Glomerular endothelial cell (primary cell): ENCODE results near the gene BANF1. TPM values are rescaled to one million over a fixed set of nuclear protein-coding genes. Genes with fewer than 3 reads are reported as not detected.

Experiments
- total RNA-seq: library from RNA; depleted of rRNA; stranded (reverse); fragments of >200 nt; gene quantifications from 2 replicates; pipeline ENCODE4 v1.2.3, GENCODE V29; 2015

Gene BANF1
- total RNA-seq, 1 donor from 2014 or later, result 90.4 TPM

Other genes with a start within 250 kb of the BANF1 start
- gene AP5B1, start 221.5 kb upstream of the BANF1 start, total RNA-seq, result 15.8 and 18.8 TPM in 2 replicates
- gene OVOL1, start 215.4 kb upstream of the BANF1 start, total RNA-seq, result not detected in 2 replicates
- gene SNX32, start 168.5 kb upstream of the BANF1 start, total RNA-seq, result 0.63 TPM in 1 of 2 replicates, not detected in the other
- 2,090 and 2,212 TPM in 2 replicates for gene CFL1, start 144.3 kb upstream of the BANF1 start, total RNA-seq
- 50.4 and 63.4 TPM in 2 replicates for gene MUS81, start 142.1 kb upstream of the BANF1 start, total RNA-seq
- gene EFEMP2, start 129.7 kb upstream of the BANF1 start, total RNA-seq, result 81.9 TPM in 2 replicates
- 0.35 TPM in 1 of 2 replicates, not detected in the other for gene CTSW, start 122.7 kb upstream of the BANF1 start, total RNA-seq
- 131 and 158 TPM in 2 replicates for gene FIBP, start 114.0 kb upstream of the BANF1 start, total RNA-seq
- gene CCDC85B, start 111.8 kb upstream of the BANF1 start, total RNA-seq, result 201 and 204 TPM in 2 replicates
- gene FOSL1, start 102.1 kb upstream of the BANF1 start, total RNA-seq, result 71.4 and 97.8 TPM in 2 replicates
- 19.6 and 30.0 TPM in 2 replicates for gene C11orf68, start 83.4 kb upstream of the BANF1 start, total RNA-seq
- 144 and 185 TPM in 2 replicates for gene DRAP1, start 83.1 kb upstream of the BANF1 start, total RNA-seq
- gene TSGA10IP, start 57.0 kb upstream of the BANF1 start, total RNA-seq, result not detected in 2 replicates
- 34.8 and 60.1 TPM in 2 replicates for gene SART1, start 40.8 kb upstream of the BANF1 start, total RNA-seq
- 27.1 and 42.8 TPM in 2 replicates for gene EIF1AD, start 346 bp upstream of the BANF1 start, total RNA-seq
- 0.29 and 0.82 TPM in 2 replicates for gene CST6, start 9.5 kb downstream of the BANF1 start, total RNA-seq
- 0.82 TPM in 1 of 2 replicates, not detected in the other for gene CATSPER1, start 24.0 kb downstream of the BANF1 start, total RNA-seq
- gene GAL3ST3, start 46.7 kb downstream of the BANF1 start, total RNA-seq, result 0.23 TPM in 1 of 2 replicates, not detected in the other
- 129 and 162 TPM in 2 replicates for gene SF3B2, start 49.9 kb downstream of the BANF1 start, total RNA-seq
- gene PACS1, start 67.8 kb downstream of the BANF1 start, total RNA-seq, result 40.0 and 74.4 TPM in 2 replicates